ENCODE measurements around the gene CWC22.
"Not testable (repeated sequence)": the region's sequence is repeated elsewhere in the genome, so short reads cannot be mapped to it uniquely, and the experiment has no call there.

Gene CWC22

DNA sequence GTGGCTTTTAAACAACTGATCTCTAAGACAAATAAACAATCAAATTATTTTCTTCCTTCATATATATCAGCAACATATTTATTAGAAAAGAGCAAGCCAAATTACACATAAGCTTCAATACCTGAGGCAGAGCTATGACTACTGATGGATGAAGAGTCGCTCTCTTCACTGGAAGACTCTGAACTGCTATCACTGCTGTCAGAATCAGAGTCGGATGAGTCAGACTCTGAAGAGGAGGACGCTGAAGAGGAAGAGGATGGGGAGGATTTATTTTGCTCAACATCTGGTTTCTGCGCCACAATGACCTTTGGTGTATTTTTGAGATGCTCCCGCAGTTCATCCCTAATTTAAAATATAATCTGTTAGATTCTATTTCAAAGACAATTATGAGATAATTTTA lies 56.7 kb downstream of the CWC22 start:
- no peak for DNase-seq (ENCODE audit: low read depth)

DNA sequence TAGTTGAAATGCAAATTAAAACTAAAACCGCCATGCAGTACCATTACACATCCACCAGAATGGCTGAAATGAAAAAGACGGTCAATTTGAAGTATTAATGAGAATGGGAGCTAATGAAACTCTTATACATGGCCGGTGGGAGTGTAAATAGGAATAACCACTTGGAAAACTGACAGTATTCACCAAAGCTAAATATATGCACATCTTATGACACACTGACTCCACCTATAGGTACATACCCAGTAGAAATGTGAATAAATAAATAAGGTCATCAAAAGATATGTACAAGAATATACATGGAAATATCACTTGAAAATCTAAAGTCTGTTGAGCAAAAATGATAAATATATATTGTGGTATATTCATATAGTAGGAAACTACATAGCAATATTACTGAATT lies 57.7 kb downstream of the CWC22 start:
- no peak for DNase-seq (ENCODE audit: low read depth)

DNA sequence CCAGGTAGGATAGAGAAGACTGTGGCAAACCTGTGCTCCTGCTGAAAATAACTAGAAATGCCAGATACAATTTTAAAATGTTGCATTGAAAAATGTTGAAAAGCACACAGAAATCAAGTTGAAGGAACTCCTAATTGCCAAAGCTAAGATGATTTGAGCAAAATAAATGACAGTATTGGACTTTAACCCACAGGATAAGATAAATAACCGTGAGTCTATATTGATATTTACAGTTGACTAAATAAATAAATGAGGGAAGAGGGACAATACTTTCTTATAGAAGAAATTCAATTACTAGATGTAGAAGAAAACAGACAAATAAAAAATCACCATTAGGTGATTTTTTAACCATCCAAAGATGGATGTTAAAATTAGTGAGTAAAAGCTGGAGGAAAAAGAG lies 59.0 kb downstream of the CWC22 start:
- DNase-seq (ENCODE audit: low read depth): no peak

DNA sequence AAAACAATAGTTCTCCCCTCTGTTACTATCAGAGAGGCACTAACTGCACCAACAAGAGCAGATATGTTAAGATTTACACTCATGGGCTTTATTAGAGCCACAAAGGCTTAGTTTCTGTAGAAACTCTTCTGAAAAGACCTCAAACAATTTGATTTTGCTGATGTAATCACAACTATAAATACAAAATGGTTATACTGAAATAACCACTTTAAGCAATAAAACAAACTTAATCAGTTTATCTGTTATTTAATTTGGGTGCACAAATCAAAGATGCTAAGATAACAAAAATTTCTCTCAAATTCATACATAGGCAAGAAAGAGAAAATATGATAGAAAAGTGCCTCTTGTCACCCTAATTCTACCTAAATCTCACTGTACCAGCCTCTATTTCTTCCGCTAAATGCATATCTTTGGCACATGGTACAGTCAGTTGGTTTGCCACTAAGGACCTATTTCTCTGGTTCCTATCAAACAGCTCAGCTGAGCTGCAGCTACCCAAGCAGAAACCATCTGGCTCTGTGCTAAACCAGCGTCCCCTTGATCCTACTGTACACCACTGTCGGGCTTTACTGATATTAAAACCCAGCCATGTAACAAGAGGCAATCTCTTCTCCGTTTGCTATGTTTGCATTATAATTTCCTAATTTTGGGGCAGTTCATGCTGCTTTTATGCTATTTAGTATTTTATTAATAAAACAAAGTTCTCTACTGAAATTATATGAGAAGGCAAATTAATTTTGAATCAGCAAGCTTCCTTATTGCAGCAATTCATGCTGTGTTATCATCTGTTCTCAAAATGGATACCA lies 60.1 kb downstream of the CWC22 start:
- DNase-seq (ENCODE audit: low read depth): no peak

DNA sequence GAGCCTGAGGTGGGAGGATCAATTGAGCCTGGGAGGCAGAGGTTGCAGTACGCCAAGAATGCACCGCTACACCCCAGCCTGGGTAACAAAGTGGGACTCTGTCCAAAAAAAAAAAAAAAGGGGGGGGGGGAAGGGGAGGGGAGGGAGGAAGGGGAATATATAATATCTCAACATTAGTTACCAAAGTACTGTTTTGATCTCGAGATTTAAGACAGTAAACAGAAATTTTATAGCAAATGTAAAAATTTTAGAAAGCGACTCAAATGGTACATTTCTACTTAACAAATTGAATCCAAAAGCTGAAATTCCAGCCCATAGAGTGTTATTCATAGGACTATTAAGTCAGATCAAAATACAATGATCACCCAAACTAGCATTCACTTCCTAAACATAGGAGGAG lies 60.8 kb downstream of the CWC22 start:
- DNase-seq (ENCODE audit: low read depth): no peak

DNA sequence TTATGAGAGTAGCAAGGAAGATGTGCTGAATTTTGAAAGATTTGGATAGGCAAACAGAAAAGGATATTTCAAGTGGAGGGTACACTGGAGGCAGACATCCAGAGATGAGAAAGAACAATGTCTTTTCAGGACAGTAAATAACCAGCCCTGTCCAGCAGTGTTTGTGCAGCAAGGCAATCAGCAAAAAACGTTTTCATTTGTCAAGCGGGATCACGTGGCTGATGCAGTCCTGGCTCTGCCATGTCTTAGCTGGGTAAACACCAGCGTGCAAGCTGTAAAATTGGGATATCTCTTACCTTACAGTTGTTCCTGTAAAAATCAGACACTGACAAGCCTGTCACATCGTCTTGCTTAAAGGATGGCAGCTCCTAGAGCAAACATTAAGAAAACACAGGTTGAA lies 67.8 kb downstream of the CWC22 start:
- no peak for DNase-seq (ENCODE audit: low read depth)

DNA sequence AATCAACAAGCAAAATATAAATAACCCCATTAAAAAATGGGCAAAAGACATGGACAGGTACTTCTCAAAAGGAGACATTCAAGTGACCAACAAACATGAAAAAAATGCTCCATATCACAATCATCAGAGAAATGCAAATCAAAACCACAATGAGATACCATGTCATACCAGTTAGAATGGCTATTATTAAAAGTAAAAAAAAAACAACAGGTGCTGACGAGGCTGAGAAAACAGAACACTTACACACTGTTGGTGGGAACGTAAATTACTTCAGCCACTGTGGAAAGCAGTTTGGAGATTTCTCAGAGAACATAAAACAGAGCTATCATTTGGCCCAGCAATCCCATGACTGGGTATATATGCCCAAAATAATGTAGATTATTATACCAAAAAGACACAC lies 69.1 kb downstream of the CWC22 start:
- no peak for DNase-seq (ENCODE audit: low read depth)

DNA sequence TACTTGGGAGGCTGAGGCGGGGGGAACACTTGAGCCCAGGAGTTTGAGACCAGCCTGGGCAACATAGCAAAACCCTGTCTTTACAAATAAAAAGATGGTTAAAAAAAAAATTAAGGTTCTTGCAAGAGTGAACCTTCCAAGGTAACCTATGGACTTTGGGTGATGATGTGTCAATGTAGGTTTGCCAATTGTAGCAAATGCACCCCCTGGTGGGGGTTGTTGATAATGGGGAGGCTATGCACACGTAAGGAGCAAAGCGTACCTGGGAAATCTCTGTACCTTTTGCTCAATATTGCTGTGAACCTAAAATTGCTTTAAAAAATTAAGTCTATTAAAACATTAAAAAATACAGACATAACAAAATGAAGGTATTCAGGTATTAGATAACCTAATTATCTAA lies 70.4 kb downstream of the CWC22 start:
- no peak for DNase-seq (ENCODE audit: low read depth)

DNA sequence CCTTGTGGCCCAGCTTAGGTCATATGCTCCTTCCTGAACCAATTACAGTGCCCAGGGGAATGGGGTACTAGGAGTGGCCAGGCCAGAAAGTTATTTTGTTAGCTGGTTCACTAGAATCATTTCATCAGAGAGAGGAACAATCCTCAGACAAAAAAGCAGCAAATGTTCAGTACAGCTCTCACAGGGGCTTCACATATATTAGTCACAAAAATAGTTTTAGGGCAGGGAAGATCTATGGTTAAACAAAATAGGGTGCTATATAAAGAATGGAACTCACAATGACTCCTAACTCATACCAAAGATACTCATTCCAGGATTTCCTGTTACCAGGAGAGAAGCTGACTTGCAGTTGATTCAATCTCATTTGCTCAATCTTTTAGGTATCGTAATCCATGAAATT lies 71.0 kb downstream of the CWC22 start:
- DNase-seq (ENCODE audit: low read depth): no peak

DNA sequence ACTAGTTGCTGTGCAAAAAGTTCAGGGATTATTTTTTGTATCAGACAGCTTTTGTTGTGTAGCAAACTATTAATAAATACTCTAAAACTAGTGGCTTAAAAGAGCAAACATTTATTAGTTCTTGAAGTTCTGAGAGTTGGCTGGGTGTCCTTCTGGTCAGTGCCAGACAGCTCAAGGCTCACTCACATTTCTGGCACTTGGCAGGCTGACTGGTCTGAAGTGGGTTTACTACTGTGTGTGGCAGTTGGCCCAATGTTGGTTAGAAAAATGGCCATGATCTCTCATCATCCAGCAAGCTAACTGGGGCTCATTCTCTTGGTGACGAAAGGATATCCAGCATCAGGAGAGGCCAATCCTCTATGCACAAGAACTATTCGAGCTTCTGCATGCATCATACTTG lies 74.3 kb downstream of the CWC22 start:
- no peak for DNase-seq (ENCODE audit: low read depth)

DNA sequence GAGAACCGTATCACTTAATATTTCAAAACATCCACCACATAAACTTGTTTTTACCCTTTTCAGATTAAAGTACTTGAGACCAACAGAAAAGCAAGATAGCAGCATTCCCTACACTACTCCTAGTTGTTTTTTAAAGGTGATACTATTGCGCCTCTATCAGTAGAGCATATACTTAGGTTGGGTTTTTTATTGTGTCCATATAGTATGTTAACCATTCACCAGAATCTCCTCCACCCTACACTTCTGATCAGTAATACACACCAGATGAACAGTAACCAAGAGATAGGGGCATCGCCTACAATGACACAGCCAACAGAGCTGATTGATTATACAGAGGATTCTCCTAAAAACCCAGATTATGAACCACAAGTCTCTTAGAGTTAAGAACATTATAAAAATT lies 75.6 kb downstream of the CWC22 start:
- DNase-seq (ENCODE audit: low read depth): no peak

DNA sequence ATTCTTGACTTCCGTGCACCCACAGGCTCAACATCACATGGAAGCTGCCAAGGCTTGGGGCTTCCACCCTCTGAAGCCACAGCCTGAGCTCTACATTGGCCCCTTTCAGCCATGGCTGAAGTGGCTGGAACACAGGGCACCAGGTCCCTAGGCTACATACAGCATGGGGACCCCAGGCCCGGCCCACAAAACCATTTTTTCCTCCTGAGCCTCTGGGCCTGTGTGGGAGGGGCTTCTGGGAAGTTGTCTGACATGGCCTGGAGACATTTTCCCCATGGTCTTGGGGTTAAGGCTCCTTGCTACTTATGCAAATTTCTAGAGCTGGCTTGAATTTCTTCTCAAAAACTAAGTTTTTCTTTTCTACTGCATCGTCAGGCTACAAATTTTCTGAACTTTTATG lies 77.1 kb downstream of the CWC22 start:
- DNase-seq (ENCODE audit: low read depth): not testable (repeated sequence)

DNA sequence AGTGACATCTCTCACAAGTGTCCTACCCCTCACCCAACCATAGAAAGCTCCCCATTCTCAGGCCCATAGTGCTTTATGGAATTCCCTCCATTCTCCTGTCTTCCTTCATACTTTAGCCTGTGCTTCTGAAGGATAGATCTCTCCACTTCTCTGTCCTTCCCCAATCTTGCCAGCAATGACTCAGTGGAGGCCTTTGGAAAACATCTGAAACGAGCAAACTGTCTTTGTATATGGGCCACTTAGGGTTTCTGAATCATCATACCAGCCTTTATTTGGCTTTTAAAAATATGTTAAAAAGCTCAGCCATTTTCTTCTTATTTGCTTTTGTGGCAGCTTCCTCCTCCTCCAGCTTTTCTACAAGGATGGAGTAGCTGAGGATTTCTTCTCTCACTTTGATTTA lies 80.1 kb downstream of the CWC22 start:
- DNase-seq (ENCODE audit: low read depth): no peak

DNA sequence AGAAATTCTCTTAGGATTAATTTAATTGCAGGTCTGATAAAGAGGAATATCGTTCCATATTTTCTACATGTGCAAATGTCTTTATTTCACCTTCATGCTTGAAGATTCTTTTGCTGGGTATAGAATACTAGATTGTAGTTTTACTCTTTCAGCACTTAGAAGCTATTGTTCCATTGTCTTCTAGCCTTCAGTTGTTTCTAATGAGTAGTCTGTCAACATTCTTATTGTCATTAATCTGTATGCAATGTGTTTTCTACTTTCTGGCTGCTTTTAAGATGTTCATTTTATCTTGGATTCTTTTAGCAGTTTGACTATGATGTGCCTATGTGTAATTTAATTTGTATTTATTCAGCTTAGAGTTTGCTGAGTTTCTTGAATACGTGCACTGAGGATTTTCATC lies 81.4 kb downstream of the CWC22 start:
- no peak for DNase-seq (ENCODE audit: low read depth)

DNA sequence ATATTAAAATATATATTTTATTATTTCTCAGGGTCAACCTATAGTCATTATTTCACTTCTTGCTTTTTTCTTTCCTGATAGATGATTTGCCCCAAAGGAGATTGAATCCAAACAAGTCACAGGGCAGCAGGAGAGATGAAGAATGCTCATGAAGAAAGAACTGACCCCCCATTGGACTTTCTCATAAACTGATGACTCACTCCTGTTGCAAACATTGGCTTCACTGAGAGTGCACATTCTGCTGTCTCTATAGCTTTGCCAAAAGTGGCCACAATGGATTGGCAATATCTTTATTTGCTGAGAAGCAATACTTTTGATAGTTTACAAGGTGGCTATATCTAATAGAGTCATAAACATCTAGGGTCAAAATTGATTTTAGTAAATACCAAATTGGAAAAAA lies 89.8 kb downstream of the CWC22 start:
- DNase-seq (ENCODE audit: low read depth): peak; percentile 41

DNA sequence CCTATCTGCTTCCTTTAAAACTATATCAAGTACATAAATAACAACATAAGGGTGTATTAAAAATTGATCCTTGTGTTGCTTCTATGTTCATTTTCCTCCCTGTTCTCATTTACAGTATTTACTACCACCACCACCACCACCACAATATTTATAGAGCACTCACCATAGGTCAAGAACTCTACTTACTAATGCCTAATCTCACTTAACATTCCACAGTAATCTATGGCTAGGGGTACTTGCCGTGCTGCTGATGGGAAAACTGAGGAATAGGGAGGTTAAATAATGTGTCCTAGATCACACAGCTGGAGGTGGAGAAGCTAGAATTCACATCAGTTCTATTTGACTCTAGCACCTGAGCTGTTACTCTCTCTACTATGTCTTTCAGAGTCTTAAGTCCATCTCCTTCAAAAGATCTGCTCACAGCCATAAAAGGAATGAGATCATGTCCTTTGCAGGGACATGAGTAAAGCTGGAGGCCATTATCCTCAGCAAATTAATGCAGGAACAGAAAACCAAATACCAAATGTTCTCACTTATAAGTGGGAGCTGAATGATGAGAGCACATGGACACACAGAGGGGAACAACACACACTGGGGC lies 91.6 kb downstream of the CWC22 start:
- DNase-seq (ENCODE audit: low read depth): no peak

DNA sequence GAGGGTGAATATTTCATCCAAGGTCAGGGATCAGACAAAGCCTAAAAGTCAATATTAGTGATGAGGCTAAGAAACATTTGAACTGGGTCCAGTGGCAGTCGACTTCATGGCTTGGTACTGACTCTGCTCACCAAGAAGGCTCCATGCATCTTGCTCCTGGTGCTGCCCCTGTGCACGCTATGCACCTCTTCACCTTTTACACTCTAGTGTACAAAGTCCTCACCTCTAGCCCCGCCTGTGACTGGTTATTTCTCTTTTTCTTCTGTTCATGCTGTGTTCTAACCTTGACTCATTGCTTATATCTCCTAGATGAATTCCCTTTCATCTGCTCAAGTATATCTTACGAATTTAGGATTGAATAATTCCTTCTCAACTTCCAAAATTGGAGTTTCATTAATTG lies 93.3 kb downstream of the CWC22 start:
- no peak for DNase-seq (ENCODE audit: low read depth)

DNA sequence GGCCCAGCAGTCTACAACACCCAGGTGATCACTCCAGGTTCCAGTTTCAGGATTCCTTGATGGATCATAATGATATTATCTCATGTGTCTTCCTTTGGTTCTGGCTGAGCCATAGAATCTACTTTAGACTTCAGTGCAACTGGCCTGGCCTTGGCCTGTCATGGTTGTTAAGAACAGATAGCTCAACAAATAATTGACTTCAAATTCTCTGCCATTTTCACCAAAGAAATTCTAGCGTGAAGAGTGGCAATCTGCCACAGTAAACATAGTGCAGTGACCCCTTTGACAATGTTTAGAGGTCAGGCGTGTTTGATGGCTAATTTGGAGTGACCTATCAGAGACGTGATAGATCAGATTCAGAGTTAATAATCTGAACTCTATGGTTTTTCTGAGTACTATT lies 95.5 kb downstream of the CWC22 start:
- no peak for DNase-seq (ENCODE audit: low read depth)

DNA sequence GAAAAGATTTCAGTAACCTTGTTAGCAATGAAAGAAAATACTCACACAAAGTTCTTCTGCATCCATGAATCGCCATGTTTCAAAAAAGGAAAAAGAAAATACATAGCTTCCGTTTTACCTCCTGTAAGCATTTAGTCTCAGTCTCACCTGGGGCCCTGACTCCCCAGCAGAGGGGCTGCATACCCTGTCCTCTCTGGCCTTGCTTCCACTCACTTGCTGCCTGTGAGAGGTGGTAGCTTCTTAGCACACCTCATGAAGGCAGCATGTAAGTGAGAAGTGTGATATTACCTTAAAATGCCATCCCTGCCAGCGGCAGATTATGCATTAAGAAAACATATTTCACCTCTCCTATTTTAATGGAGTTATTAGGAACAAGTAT lies 96.4 kb downstream of the CWC22 start:
- no peak for DNase-seq (ENCODE audit: low read depth)

DNA sequence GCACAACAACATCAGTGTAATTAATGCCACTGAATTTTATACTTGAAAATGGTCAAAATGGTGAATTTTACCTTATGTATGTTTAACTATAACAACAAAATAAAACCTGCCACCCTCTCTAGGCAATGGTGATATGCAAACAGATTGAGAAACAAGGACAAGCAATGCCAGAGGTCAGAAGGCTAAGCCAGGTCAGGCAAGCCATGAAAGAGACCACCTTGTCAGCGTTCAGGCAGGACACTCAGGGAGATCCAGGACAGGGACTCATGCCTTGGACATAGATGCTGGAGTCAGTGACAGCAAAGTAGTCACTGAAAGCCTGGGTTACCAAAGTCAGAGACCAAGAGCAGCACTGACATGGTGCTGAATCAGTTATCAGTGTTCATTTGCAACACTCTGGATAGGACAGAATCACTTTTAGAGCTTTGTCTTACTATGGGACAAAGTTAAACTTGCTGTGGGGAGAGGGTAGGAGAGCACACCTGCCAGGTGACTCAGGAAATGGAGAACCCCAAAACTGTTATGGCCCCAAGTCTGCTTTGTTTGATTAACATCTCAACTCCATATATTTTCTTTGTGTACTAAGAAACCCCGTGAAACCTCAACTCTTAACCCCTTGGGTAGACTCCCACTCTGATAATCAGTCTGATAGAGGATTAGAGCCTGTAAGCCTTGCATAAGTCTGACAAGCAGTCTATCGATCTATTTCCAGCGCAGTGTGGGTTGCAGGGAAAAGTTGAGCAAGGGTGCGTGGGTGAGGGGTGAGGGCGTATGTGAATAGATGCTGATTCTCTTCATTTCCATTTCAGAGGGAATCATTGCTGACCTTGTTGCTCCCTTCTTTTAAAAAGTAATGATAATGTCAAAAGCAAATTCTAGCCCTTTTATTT lies 97.0 kb downstream of the CWC22 start:
- no peak for DNase-seq (ENCODE audit: low read depth)

DNA sequence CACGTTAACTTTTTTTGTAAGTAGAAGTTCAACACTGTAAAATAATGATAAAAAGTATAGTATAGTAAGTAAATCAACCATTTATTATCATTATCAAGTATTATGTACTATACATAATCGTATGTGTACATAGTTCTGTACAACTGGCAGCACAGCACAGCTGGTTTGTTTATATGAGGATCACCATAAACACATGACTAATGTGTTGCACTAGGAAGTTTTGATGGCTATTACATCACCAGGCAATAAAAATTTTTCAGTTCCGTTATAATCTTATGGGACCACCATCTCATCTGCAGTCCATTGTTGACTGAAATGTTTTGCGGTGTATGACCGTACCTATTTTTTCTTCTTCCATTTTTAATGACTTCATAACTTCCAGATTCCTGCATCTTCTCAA lies 106.4 kb downstream of the CWC22 start:
- DNase-seq (ENCODE audit: low read depth): no peak

DNA sequence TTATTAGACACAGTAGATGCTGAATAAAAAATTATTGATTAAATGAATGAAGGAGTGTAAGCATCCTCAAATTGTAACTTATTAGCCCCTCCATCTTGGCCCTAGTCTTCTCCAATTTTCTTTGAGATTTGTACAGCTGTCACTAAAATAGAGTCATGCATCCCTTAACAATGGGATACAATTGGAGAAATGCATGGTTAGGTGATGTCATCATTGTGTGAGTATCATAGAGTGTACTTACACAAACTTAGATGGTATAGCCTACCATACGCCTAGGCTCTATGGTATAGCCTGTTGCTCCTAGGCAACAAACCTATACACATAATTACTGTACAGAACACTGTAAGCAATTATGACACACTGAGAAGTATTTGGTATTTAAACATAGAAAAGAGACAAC lies 107.4 kb downstream of the CWC22 start:
- no peak for DNase-seq (ENCODE audit: low read depth)

DNA sequence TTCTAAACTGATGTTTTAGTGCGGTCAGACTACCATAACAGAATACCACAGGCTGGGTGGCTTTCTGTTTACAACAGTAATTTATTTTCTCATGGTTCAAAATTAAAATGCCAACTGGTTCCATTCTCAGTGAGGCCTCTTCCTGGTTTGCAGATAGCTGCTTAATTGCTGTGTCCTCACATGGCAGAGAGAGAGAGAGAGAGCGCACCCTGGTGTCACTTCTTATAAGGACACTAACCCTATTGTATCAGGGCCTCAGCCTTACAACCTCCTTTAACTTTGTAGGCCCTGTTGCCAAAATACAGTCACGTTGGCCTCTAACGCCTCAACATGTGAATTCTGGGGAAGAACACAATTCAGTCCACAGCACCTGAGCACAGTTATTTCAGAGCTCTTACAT lies 108.2 kb downstream of the CWC22 start:
- no peak for DNase-seq (ENCODE audit: low read depth)
